NCI-H226 (cell line): Measurements from ENCODE around the gene CEP162.
A peak's percentile ranks its signal among the peaks of the same experiment; 100 is the strongest.
"Not testable (repeated sequence)": the region's sequence is repeated elsewhere in the genome, so short reads cannot be mapped to it uniquely, and the experiment has no call there.

ENCODE experiments used
- DNase-seq: peaks from one replicate; pipeline ENCODE4 v3.0.0-alpha.2; 2015

The CEP162 gene

DNA sequence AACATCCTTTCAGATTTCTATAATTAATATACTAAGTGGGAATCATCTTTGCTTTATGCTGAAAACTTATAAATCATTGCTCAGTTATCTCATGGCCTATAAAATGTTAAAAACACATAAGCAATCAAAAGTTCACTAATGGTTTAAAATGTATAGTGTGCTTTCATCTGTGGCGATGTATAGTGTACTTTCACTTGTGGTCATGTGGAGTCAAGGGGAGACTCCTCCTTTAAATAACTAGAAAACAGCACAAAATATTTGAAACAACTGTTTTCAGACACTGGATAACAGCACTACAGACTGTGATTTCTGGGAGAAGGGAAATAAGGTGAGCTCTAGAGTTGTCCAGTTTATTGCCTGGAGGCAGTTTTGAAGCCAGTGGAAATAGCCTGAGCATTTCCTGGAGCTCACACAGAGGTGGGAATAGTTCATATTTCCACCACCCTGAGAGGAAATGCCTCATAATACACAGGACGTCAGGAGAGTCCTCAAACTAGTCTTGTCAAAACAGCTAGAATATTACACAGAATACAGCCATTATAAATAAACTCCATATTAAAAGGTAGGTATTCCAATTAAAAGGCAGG is 89.4 kb downstream of the CEP162 start:
- DNase-seq = peak; percentile 58

DNA sequence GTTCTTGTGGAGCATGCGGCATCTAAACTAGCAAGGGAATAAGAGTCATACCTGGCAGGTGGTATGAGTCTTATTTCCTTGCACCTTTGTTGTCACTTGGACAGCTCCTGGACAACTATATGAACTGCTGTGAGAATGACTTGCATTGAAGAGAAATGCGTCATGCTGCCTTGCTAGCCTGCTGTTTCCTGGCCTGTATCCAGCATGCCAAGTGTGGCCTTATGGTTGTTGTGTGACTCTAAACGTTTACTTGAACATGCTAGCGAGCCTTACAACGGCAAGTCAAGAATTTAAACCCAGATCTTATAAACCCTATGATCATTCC is 90.4 kb downstream of the CEP162 start:
- DNase-seq = no peak

DNA sequence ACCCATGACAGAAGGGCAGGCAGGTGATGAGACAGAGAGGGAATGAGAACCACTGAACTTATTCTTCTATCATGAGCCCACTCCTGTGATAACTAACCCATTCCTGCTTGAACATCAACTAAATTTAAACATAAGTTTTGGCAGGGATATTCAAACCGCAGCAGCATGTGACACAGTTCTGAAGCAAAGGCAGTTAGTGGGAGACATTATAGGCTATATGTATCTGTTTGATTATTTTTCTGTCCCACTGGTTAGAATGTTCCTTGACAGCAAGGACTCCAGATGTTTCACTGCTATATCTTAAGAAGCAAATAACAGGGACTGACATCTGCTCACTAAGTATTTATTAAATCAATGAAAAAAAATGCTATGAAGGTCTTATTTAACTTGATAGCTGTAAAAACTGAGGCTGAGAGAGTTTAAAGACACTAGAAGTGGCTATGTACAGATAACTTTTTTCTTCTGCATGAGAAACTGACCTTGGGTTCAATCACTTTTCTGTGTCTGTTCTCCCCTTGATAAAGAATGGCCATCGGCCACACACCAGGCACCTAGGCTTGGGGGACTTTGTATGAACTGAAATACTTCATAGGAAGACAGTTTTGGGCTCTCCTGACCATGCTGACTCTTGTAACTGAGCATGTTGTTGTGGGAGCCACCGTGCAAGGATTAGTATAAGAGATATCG is 90.9 kb downstream of the CEP162 start:
- no peak for DNase-seq

DNA sequence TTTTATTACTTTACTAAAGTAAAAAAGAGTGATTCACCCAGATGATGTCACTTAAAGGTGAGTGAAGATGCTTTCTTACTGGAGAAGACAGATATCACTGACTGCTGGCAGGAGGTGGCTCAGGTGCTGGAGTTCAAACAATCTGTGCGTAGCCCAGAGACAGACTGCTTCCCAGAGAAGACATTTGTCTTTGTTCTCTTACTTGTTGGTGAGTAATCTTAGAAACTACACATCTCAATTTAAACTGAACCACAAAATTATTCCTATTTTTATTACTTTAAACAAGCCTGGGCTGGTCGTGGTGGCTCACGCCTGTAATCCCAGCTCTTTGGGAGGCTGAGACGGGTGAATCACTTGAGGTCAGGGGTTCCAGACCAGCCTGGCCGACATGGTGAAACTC is 92.2 kb downstream of the CEP162 start:
- no peak for DNase-seq

DNA sequence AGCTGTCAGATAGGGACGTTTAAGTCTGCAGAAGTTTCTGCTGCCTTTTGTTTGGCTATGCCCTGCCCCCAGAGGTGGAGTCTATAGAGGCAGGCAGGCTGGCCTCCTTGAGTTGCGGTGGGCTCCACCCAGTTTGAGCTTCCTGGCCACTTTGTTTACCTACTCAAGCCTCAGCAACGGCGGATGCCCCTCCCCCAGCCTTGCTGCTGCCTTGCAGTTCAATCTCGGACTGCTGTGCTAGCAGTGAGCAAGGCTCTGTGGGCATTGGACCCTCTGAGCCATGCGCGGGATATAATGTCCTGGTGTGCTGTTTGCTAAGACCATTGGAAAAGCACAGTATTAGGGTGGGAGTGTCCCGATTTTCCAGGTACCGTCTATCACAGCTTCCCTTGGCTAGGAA is 94.1 kb downstream of the CEP162 start:
- DNase-seq = not testable (repeated sequence)

DNA sequence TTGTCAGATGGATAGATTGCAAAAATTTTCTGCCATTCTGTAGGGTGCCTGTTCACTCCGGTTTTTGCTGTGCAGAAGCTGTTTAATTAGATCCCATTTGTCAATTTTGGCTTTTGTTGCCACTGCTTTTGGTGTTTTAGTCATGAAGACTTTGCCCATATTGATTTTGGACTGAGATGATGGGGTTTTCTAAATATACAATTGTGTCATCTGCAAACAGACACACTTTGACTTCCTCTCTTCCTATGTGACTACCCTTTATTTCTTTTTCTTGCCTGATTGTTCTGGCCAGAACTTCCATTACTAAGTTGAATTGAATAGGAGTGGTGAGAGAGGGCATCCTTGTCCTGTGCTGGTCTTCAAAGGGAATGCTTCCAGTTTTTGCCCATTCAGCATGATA is 97.9 kb downstream of the CEP162 start:
- DNase-seq = not testable (repeated sequence)

DNA sequence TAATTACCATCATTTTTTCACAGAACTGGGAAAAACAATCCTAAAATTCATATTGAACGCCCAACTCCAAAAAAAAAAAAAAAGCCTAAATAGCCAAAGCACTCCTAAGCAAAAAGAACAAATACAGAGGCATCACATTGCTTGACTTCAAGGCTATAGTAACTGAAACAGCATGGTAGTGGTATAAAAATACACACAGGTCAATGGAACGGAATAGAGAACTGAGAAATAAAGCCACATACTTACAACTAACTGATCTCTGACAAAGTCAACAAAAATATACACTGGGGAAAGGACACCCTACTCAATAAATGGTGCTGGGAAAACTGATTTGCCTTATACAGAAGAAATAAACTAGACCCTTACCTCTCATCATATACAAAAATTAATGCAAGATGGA is 104.3 kb downstream of the CEP162 start:
- DNase-seq = no peak

DNA sequence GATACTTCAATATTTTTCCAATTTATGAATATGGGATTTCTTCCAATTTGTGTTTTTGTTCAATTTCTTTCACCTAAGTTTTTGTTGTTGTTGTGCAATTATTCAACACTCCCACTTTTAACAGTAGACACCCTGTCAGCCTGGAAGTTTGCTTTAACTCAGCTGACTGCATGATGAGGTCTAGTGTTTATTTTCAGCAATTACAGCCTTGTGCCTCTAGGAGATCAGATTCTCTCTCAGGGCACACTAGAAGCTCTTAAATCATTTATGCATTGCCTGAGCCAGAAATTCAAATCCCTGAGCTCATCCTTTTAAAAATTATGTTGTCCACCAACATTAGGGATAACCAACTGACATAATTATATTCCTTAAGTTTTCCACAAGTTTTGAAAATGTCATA is 108.2 kb downstream of the CEP162 start:
- DNase-seq = no peak

DNA sequence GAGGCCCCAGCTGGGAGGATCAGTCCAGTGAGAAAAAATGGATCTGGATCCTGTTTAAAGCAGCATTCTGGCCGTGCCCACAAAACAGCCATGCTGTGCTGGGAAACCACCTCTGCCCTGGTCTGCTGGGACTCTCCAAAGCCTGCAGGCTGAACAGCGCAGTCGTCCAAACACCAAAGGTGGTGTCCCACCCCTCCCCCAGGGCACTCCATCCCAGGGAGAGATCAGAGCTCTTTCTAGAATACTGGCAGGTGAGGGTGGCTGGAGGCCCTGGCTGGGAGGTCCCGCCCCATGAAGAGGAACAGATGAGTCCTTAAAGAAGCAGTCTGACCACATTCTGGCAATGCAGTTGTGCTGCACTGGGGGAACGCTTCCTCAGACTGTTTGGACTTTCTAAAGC is 109.3 kb downstream of the CEP162 start:
- DNase-seq = no peak

DNA sequence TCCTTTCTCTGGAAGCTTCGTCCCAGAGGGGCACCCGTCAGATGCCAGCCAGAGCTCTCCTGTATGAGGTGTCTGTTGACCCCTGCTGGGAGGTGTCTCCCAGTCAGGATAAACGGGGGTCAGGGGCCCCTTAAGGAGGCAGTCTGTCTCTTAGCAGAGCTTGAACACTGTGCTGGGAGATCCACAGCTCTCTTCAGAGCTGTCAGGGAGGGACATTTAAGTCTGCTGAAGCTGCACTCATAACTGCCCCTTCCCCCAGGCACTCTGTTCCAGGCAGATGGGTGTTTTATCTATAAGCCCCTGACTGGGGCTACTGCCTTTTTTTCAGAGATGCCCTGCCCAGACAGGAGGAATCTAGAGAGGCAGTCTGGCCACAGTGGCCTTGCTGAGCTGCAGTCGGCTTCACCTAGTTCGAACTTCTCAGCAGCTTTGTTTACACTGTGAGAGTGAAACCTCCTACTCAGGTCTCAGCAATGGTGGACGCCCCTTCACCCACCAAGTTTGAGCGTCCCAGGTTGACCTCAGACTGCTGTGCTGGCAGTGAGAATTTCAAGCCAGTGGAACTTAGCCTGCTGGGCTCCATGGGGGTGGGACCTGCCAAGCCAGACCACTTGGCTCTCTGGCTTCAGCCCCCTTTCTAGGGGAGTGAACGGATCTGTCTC is 112.4 kb downstream of the CEP162 start:
- DNase-seq = not testable (repeated sequence)

DNA sequence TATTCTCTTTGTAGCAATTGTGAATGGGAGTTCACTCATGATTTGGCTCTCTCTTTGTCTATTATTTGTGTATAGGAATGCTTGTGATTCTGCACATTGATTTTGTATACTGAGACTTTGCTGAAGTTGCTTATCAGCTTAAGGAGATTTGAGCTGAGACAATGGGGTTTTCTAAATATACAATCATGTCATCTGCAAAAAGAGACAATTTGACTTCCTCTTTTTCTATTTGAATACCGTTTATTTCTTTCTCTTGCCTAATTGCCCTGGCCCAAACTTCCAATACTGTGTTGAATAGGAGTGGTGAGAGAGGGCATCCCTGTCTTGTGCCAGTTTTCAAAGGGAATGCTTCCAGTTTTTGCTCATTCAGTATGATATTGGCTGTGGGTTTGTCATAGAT is 116.1 kb downstream of the CEP162 start:
- not testable (repeated sequence) for DNase-seq

DNA sequence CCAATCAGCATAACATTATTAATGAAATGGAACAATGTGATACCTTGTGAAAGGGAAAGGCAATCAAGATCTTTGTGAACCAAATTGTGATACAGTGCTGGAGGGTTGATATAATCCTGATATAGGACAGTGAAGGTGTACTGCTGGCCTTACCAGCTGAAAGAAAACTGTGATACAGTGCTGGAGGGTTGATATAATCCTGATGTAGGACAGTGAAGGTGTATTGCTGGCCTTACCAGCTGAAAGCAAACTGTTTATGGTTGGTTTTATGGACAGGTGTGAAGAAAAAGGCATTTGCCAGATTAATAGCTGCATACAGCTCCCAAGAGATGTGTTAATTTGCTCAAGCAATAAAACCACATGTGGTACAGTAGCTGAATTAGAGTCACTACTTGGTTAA is 119.9 kb downstream of the CEP162 start:
- DNase-seq = no peak

DNA sequence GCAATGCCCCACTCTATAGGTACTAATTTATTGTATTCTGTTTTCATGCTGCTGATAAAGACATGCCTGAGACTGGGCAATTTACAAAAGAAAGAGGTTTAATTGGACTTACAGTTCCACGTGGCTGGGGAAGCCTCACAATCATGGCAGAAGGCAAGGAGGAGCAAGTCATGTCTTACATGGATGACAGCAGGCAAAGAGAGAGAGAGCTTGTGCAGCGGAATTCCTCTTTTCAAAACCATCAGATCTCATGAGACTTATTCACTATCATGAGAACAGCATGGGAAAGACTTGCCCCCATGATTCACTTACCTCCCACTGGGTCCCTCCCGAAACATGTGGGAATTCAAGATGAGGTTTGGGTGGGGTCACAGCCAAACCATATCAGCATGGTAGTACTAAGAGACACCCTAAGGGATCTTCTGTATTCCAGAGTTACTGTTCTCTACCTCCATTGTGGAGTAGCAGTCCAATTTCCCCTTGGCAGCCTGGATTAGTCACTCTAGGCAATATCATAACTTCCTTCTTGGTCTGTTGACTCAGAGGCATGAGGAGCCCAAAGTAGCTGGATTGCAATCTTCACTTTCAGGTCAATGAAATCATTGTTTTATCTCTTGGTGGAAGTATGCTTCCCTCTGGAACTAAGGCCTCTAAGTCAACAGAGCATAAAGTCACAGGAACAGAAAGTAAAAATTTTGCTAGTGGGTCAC is 122.1 kb downstream of the CEP162 start:
- peak; percentile 57 for DNase-seq

DNA sequence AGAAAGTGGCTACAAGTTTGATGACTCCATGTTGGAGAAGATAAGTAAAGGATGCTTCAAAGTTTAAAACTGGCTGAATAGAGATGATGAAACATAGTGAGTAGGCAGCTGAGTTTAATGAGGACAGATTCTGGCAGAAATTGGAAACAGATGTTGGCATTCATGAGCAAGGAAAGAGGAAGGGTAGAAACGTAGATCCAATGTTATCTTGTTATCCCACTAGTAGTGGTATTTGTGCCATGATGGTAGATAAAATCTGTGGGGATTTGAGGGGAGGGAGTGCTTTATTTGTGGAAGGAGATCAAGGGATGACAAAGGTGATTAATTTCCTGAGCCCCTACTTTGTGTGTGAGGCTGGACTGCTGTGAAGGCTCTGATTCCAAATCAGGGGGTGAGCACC is 124.4 kb downstream of the CEP162 start:
- no peak for DNase-seq

DNA sequence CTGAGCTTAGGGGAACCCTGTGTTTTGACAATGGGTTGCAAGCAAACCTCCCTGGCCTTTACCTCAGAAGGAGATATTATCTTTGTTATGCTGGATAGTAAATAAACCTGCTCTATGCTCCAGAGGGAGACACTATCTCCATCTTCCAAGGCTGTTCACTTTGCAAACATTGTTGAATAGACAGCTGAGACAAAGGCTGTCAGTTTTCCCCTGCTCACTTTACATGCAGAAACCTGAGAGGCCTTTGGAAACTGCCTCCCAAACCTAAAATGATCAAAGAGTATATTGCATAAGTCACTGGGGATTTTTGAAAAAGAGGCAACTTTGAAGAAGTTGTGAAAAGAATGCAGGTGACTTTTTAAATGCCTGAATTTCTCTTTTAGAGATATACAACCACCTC is 132.3 kb downstream of the CEP162 start:
- no peak for DNase-seq

DNA sequence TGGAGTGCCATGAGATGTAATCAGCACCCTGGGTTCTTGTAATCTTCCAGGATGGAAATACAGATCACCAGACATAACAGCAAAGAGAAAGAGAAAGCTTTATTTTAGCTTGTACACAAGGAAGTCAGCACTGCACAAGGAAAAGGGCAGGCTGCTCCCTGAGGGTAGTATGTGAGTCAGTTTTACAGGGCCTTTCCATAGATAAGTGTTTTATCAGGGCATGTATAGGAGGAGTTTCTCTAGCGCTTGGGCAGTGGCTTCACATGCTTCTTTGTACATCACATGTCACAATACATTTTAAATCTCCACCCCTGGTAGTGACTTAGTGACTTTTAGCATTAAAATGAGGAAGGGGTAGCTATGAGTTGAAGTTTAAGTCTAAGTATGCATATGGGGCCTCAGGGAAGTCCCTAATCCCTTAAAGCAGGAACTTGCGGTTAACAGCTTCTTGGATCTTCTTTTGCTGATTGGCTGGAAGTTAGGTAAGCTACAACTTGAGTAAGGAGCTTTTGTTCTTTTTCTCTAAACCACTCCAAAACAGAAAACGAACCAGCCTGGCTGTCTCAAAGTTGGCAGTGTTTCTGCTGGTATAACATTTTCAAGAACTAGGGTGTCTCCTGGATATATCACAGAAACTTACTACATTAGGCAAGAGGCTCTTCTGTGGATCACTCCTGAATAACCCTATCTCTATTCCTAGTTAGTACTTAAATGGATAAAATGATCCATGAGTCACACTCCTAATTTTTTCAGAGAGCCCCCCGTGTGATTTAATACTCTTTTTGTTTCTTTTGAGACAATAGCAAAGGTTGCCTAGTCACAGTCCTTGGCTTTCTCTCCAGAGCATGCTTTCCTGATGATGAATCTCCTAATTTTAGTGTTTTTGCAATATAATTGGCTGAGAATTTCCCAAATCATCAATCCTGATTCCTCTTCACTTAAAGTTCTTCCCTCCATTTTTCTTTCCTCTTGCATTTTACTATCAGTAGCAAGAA is 133.7 kb downstream of the CEP162 start:
- DNase-seq = no peak

DNA sequence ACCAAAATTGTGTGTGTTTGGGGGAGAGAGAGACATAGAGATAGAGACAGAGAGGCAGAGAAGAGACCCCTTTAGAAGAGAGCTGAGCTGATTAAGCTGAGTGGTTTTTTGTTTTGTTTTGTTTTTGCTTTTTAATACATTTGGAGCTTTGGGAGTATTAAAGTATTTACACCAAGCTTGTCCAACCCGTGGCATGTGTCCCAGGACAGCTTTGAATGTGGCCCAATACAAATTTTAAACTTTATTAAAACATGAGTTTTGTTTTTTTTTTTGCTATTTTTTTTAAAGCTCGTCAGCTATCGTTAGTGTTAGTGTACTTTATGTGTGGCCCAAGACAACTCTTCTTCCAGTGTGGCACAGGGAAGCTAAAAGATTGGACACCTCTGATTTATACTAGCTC is 137.9 kb downstream of the CEP162 start:
- DNase-seq = no peak

DNA sequence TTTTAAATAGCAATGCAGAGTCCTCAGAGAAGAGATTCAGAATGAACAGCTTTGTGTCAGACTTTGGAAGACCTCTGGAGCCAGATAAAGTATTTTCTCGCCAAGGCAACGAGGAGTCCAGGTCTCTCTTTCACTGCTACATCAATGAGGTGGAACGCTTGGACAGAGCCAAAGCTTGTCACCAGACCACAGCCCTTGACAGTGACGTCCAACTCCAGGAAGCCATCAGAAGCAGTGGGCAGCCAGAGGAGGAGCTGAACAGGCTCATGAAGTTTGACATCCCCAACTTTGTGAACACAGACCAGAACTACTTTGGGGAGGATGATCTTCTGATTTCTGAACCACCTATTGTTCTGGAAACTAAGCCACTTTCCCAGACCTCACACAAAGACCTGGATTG is 138.4 kb downstream of the CEP162 start:
- no peak for DNase-seq

DNA sequence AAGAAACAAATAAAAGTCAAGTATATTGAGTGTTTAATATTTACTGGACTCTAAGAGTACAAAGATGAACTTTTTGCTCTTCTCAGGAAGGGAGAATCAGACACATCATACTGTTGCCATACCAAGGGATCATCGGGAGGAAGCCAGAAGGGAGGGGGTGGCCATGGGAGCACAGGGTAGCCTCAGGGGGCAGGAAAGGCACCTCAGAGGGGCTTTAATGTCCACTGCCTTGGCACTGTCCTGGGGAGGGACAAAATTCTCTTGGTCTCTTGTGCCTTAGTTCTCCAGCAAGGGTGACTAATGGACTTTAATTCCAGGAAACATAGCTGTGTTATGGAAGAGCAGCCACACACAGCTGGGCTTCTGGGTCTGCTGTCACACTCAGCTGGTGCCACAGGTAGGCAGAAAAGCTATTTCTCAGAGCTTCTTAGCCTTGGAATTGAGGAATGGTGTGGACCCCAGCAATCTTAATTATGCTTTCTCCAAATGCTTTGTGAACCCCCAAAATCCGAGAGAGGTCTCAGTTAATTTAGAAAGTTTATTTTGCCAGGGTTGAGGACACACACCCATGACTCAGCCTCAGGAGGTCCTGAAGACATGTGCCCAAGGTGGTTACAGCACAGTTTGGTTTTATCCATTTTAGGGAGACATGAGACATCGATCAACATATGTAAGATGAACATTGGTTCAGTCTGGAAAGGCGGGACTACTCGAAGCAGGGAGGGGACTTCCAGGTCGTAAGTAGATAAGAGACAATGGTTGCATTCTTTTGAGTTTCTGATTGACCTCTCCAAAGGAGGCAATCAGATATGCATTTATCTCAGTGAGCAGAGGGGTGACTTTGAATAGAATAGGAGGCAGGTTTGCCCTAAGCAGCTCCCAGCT is 140.7 kb downstream of the CEP162 start:
- DNase-seq = no peak

DNA sequence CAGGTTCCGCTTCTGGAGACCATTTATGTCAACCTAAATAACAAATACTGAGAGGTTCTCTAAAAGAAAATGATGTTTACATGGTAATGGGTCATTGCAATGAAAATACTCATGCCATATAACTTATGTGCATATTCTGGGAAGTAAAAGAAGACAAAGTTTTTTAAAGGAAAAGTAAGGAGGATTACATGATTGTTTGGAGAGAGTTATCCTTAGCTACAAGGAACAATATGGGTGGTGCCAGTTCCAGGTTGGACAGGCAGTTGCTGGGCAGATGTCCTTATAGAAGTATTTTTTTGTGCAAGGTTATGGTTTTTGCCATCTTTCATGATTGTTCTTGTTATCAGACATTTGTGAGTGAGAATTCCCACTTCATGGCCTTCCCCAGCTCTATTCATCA is 141.4 kb downstream of the CEP162 start:
- no peak for DNase-seq

DNA sequence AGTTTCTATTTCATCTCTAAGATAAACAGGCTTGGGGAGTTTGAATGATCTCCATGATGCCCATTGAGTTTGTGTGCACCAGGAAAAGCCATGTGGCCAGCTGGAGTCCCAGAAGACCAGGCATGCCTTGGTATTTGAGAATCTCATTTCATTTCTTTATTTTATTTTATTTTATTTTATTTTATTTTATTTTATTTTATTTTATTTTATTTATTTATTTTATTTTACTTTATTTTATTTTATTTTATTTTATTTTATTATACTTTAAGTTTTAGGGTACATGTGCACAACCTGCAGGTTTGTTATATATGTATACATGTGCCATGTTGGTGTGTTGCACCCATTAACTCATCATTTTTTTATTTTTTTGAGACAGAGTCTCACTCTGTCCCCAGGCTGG is 142.7 kb downstream of the CEP162 start:
- DNase-seq = not testable (repeated sequence)
